ENCODE data around the gene FBXW7.

- TF ChIP-seq CHD1 (IDR thresholded peaks at IDR 0.05; ENCODE audit: low read depth, low read length) (no peak), EP300 (IDR thresholded peaks at IDR 0.05; ENCODE audit: borderline replicate concordance in 1 of 2, low read depth in 2 of 2, low read length in 2 of 2) (no peak), SUZ12 (IDR thresholded peaks at IDR 0.05; ENCODE audit: low read length) (no peak), ATF2 (IDR thresholded peaks at IDR 0.05; ENCODE audit: low read length) (no peak), CTCF (IDR thresholded peaks at IDR 0.05; ENCODE audit: control extremely low read depth in 1 of 3, insufficient read depth in 1 of 3, low read depth in 1 of 3, low read length in 3 of 3) (no peak), CEBPB (IDR thresholded peaks at IDR 0.05; ENCODE audit: low read depth, low read length) (no peak), POLR2A (IDR thresholded peaks at IDR 0.05; ENCODE audit: control extremely low read depth in 1 of 2, low read depth in 2 of 2, low read length in 2 of 2) (no peak), ATF3 (IDR thresholded peaks at IDR 0.05; ENCODE audit: insufficient read depth, low read depth, low read length) (no peak), RNF2 (IDR thresholded peaks at IDR 0.05; ENCODE audit: borderline replicate concordance, low read depth, low read length, missing control alignments, poor library complexity, severe bottlenecking) (no peak), CREB1 (IDR thresholded peaks at IDR 0.05) (no peak), EGR1 (IDR thresholded peaks at IDR 0.05; ENCODE audit: borderline replicate concordance, low read depth, low read length) (no peak), NANOG (IDR thresholded peaks at IDR 0.05; ENCODE audit: insufficient read depth, low read depth, low read length, poor library complexity, severe bottlenecking) (no peak)
These were observed 35.6 kb downstream of the FBXW7 start for GRCh38 chr4:152500275-152500674.
